Effector memory CD4-positive, alpha-beta T cell (primary cell): ENCODE measurements around the gene WWC1.

Experiments used
- DNase-seq, 3 donors: peaks; one replicate each; pipeline ENCODE4 v3.0.0-alpha.2; 2020
- H3K27ac ChIP-seq: 2 replicates; pipeline ENCODE4 v1.7.0; 2013; ENCODE audit warnings: mild to moderate bottlenecking, low read length, moderate library complexity; ENCODE audit not compliant: insufficient read depth, poor library complexity, severe bottlenecking
- H3K27me3 ChIP-seq: replicated peaks from 2 replicates; pipeline ENCODE4 v1.7.0; 2013; ENCODE audit warnings: mild to moderate bottlenecking, low read length; ENCODE audit not compliant: insufficient read depth, control insufficient read depth, poor library complexity, severe bottlenecking
- H3K36me3 ChIP-seq: 2 replicates; pipeline ENCODE4 v1.7.0; 2013; ENCODE audit warnings: mild to moderate bottlenecking, low read length, moderate library complexity; ENCODE audit not compliant: control insufficient read depth, insufficient read depth
- H3K4me1 ChIP-seq: 2 replicates; pipeline ENCODE4 v1.7.0; 2013; ENCODE audit warnings: low read length, mild to moderate bottlenecking; ENCODE audit not compliant: control insufficient read depth, insufficient read depth, poor library complexity, severe bottlenecking
- H3K4me3 ChIP-seq: 2 replicates; pipeline ENCODE4 v1.7.0; 2013; ENCODE audit warnings: low read length, low read depth, mild to moderate bottlenecking; ENCODE audit not compliant: insufficient read depth, poor library complexity, severe bottlenecking
- H3K9me3 ChIP-seq: 2 replicates; pipeline ENCODE4 v1.7.0; 2013; ENCODE audit warnings: mild to moderate bottlenecking, low read length, moderate library complexity; ENCODE audit not compliant: control insufficient read depth

Gene WWC1

DNA sequence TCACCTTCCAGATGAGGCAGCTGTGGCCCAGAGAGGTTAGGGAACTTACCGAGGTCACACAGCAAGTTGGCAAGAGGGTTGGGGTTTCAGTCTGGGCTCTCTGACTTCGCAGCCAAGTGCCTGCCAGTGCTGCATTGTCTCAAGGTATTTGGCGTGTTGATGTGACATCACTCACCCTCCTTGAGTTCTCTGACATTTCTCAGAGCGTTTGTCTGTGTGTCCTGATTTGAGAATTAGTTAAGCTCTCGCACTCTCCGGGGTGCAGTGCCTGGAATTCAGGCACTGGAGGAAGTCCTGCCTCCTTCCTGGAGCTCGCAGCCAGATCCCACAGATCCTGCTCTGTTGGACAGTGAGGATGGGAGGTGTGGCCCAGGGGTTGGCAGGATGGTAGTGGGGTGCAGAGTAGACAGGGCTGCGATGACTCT, 25.7 kb downstream of the WWC1 start:
- no peaks in the 10 kb centered on the region for H3K9me3 ChIP-seq
- no peak overlapping the region for H3K4me3 ChIP-seq
- no peak for DNase-seq
- H3K4me1 ChIP-seq = no peaks in the 10 kb centered on the region
- no peak overlapping the region for H3K27ac ChIP-seq
- H3K27me3 ChIP-seq = no peaks in the 10 kb centered on the region
- no peaks in the 10 kb centered on the region for H3K36me3 ChIP-seq

DNA sequence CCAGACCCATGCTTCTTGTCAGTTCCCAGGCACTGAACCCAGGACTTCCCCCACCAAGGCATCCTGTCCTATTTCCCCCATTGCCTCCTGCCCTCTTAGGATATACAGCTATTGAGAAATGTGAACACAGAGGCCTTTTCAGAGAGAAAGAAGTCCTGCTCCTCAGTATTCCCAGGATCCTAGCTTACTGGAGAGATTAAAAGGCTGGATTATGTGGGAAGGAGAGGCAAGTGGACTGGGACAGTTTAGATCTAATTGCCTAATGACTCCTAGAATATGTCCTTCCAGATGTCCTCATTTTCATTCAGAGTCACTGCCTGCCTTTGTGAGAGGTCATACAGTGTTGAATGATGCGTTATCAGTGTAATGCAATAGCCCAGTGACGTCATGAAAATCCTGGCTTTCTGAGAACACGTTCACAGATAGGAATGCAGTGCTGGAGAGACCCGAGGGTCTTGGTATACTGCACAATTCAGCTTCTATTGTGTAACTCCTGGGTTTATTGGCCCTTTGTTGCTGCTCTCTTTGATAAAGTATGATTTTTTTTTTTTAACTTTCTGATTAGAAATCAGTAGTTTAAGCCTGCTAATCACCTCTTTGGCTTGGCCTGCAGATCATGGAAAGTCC, 26.2 kb downstream of the WWC1 start:
- Histone ChIP-seq H3K4me3 (no peak overlapping the region), H3K9me3 (no peaks in the 10 kb centered on the region), H3K27me3 (no peaks in the 10 kb centered on the region), H3K4me1 (no peaks in the 10 kb centered on the region), H3K27ac (no peak overlapping the region), H3K36me3 (no peaks in the 10 kb centered on the region)
- DNase-seq = no peak

DNA sequence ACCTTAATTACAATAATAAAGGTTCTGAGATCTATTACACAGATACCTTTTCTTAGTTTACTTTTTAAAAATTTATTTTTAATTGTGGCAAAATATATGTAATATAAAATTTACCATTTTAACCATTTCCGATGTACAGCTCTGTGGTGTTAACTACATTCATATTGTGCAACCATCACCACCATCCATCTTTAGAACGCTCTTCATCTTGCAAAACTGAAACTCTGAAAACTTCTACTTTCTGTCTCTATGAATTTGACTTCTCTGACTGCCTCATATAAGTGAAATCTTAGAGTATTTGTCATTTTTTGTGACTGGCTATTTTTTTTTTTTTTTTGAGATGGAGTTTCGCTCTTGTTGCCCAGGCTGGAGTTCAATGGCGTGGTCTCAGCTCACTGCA, 26.8 kb downstream of the WWC1 start:
- Histone ChIP-seq H3K36me3 (no peaks in the 10 kb centered on the region), H3K9me3 (no peaks in the 10 kb centered on the region), H3K27me3 (no peaks in the 10 kb centered on the region), H3K27ac (no peak overlapping the region), H3K4me3 (no peak overlapping the region), H3K4me1 (no peaks in the 10 kb centered on the region)
- DNase-seq = no peak

DNA sequence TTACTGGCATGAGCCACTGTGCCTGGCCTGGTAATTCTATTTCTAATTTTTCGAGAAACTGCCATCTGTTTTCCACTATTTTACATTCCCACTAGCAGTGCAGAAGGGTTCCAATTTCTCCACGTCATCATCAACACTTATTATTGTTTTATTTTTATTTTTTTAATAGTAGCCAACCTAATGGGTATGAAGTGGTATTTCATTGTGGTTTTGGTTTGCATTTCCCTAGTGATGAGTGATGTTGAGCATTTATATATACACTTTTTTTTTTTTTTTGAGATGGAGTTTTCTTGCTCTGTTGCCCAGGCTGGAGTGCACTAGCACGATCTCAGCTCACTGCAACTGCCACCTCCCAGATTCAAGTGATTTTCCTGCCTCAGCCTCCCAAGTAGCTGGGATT, 28.3 kb downstream of the WWC1 start:
- no peaks in the 10 kb centered on the region for H3K9me3 ChIP-seq
- no peaks in the 10 kb centered on the region for H3K27me3 ChIP-seq
- no peaks in the 10 kb centered on the region for H3K36me3 ChIP-seq
- H3K27ac ChIP-seq = no peak overlapping the region
- H3K4me3 ChIP-seq = no peak overlapping the region
- DNase-seq = no peak
- H3K4me1 ChIP-seq = no peaks in the 10 kb centered on the region

DNA sequence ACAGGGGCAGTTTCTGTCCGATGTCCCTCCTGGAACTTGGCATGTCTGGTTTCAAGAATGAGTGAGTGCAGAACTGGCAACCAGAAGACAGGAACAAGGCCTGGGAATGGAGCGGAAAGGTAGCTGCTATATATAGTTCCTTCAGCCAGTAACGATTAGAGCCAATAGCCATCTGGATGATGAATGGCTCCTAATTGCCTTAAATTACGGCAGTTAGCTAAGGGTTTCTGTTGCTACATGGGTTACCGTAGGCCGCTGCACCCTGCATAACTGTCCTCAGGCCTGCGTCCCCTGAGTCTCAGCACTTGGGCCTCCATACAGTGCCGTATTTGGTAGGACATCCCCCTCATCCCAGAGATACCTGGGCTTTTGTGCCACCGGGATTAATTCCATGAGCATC, 29.4 kb downstream of the WWC1 start:
- DNase-seq = no peak
- H3K9me3 ChIP-seq = no peaks in the 10 kb centered on the region
- H3K4me3 ChIP-seq = no peak overlapping the region
- no peaks in the 10 kb centered on the region for H3K27me3 ChIP-seq
- no peaks in the 10 kb centered on the region for H3K4me1 ChIP-seq
- H3K36me3 ChIP-seq = no peaks in the 10 kb centered on the region
- no peak overlapping the region for H3K27ac ChIP-seq

DNA sequence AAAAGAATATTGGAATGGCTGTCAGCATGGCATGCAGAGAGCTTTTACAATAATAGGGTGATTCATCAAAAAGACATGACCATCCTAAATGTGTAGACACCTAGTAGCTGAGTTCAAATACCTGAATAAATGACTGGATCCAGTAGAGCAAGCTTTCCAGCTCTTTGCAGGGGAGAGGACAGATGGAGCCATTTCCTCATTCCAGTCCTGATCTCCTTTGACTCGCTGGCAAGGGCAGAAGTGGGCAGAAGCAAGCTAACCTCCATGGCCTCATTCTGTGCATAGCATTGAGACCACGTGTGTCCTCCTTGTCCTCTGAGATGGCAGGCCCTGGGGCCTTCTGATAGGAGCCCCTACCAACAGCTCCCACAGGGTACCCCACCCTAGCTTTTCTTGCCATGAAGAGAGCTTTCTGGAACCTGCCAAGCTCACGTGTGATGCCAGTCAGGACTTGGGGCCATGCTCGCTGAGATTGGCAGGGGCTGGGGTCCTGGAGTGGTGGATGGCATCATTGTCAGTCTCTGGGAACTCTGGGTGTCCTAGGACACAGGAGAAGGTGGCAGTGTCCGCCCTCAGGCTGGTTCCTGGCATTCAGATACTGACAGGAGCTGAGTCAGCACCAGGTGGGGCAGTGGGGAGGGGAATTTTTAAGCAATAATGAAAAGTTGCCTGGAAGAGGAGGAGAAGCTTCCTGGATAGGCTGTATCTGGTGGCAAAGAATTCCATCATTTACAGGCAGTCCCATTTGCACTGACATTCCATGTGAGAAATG, 33.6 kb downstream of the WWC1 start:
- no peak overlapping the region for H3K27ac ChIP-seq

DNA sequence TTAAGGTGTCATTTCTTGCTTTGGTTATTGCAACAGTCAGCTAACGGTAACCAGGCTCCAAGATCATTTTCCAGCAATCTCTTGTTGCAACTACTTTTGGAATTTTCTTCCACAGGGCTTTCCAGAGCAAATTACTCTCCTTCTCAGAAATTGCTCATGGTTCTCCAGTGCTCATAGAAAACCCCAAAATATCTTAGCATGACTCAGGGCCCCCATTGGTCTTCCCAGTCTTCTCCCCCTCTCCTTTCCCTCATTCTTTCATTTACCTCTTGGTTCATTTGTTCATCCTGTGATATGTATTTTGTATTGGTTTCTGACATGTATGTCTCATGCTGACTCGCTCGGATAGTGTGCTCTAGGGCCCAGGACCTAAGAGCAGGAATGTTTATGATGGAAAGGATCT, 35.6 kb downstream of the WWC1 start:
- Histone ChIP-seq H3K27me3 (no peaks in the 10 kb centered on the region), H3K4me3 (no peak overlapping the region), H3K4me1 (no peaks in the 10 kb centered on the region), H3K36me3 (no peaks in the 10 kb centered on the region), H3K9me3 (no peaks in the 10 kb centered on the region), H3K27ac (no peak overlapping the region)
- DNase-seq = no peak

More for the DNA sequence above, 33.6 kb downstream of the WWC1 start:
- Histone ChIP-seq H3K9me3 (no peaks in the 10 kb centered on the region), H3K36me3 (no peaks in the 10 kb centered on the region), H3K27me3 (no peaks in the 10 kb centered on the region), H3K4me3 (no peak overlapping the region), H3K4me1 (no peaks in the 10 kb centered on the region)
- no peak for DNase-seq

DNA sequence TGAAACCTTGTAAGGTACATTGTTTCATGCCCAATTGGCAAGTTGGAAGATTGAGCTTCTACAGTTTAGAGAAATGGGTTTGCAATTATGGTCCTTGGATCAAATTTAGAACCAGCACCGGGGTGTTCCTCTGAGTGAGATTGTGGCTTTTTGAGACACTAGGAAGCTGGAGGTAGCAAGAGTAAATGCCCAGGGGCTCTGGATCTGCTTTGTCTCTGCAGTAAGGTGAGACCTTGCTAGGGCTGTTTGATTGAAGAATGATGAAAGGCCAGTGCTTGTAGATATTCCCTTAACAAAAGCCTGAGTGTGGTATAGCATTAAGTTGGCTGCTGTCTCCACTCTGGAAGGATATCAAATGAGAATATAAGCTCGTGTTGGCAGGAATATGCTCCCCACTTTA, 36.0 kb downstream of the WWC1 start:
- no peaks in the 10 kb centered on the region for H3K9me3 ChIP-seq
- no peaks in the 10 kb centered on the region for H3K36me3 ChIP-seq
- H3K4me3 ChIP-seq = no peak overlapping the region
- DNase-seq = no peak
- H3K27ac ChIP-seq = no peak overlapping the region
- no peaks in the 10 kb centered on the region for H3K27me3 ChIP-seq
- H3K4me1 ChIP-seq = no peaks in the 10 kb centered on the region

DNA sequence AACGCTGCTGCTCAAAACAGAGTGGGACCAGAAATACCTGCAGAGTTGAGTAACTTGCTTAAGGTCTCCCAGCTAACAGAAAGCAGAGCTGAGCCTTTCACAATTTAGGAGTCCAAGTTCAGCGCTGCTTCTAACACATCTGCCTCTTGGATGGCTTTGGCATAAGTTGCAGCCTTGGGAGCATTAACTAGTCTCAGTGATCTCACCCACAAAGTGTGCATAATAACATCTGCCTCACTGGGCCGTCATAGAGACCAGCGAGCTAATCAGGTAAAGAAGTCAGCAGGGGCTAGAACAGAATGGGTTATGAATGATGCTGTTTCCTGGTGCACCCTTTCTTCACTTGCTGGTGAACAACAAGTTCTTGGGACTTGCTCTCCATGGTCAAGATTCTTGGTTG, 36.5 kb downstream of the WWC1 start:
- no peaks in the 10 kb centered on the region for H3K36me3 ChIP-seq
- DNase-seq = no peak
- no peak overlapping the region for H3K4me3 ChIP-seq
- H3K9me3 ChIP-seq = no peaks in the 10 kb centered on the region
- H3K4me1 ChIP-seq = no peaks in the 10 kb centered on the region
- H3K27ac ChIP-seq = no peak overlapping the region
- H3K27me3 ChIP-seq = no peaks in the 10 kb centered on the region

DNA sequence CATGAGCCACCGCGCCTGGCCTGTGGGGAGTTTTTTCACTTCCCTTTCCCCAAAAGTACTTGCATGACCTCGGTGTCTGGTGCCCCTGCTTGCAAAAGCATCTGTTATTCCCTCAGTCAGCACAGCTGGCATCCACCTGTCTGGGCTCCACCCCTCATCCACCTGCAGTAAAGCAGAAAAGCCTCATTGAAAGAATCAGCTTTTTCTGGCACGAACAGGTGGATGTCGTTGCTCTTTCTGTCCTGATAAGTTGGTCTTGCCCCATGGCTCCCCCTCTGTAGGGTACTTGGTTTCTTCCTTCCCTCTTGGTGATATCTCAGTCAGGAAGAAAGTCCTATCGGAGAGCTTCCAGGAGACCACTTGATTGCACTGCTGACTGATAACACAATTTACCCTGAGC, 37.4 kb downstream of the WWC1 start:
- no peaks in the 10 kb centered on the region for H3K4me1 ChIP-seq
- H3K27ac ChIP-seq = no peak overlapping the region
- H3K36me3 ChIP-seq = no peaks in the 10 kb centered on the region
- H3K4me3 ChIP-seq = no peak overlapping the region
- H3K9me3 ChIP-seq = no peaks in the 10 kb centered on the region
- no peaks in the 10 kb centered on the region for H3K27me3 ChIP-seq
- no peak for DNase-seq
